Mesothelial cell of epicardium (in vitro differentiated cells): ENCODE results near the gene NHERF1. TPM values are rescaled to one million over a fixed set of nuclear protein-coding genes. Genes with fewer than 3 reads are reported as not detected.

Source experiments
- DNase-seq, 2 experiments: peaks; one replicate each; pipeline ENCODE4 v3.0.0; 2021; ENCODE audit warnings: low spot score in 2 of 2; ENCODE audit not compliant: unreplicated experiment in 2 of 2
- H3K27ac Mint-ChIP-seq: 2 replicates; pipeline ENCODE4 v1.8.0; 2021; ENCODE audit warnings: mixed read lengths
- H3K27me3 Mint-ChIP-seq: 2 replicates; pipeline ENCODE4 v1.8.0; 2021; ENCODE audit warnings: low read depth, mixed read lengths
- H3K36me3 Mint-ChIP-seq: 2 replicates; pipeline ENCODE4 v1.8.0; 2021; ENCODE audit warnings: mixed read lengths
- H3K4me1 Mint-ChIP-seq: 2 replicates; pipeline ENCODE4 v1.8.0; 2021; ENCODE audit warnings: mixed read lengths
- H3K4me3 Mint-ChIP-seq: 2 replicates; pipeline ENCODE4 v1.8.0; 2021; ENCODE audit warnings: mild to moderate bottlenecking, moderate library complexity, mixed read lengths
- H3K9me3 Mint-ChIP-seq: 2 replicates; pipeline ENCODE4 v1.8.0; 2021; ENCODE audit warnings: mixed read lengths
- CTCF ChIP-seq: fragments of 200-600 bp; sonication (generic); IDR thresholded peaks from one replicate; pipeline ENCODE4 v1.5.0; 2021; ENCODE audit warnings: antibody characterized with exemption; ENCODE audit not compliant: unreplicated experiment
- total RNA-seq: library from RNA; stranded (reverse); gene quantifications from 3 replicates; pipeline ENCODE4 v1.2.1, GENCODE V29; 2021

NHERF1 gene
- total RNA-seq, 1 donor from 2014 or later: 34.4 TPM

DNA sequence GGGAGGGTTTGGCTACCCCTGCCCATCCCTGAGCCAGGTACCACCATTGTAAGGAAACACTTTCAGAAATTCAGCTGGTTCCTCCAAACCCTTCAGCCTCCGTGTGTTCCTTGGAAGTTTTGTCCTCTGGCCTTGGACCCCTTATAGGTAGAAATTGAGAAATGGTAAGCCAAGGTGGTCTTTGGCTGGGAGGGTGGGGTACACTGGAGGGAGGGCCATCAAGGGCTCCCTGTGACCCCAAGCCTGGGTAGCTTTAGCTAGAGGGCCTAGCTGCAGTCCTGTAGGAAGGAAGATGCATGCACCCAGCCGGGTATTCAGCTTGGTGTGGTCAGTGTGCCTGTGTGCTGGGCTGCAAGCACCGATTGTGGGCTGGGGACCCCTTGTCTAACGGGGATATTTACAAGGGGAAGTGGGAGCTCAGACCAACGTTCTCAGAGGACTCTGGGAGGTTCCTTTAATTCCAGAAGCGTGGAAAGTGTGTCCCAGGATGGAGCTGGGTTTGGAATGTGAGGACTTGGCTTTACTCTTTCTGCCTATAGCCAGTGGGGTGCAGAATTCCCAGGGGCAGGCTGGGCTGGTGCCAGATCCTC is 20.9 kb downstream of the NHERF1 start:
- Mint-ChIP-seq H3K9me3 (no peaks in the 10 kb centered on the region), H3K36me3 (peaks cover 15% of the 10 kb centered on the region), H3K4me1 (peaks cover 20% of the 10 kb centered on the region), H3K27ac (no peak overlapping the region), H3K27me3 (no peaks in the 10 kb centered on the region), H3K4me3 (no peak overlapping the region)
- no peak for DNase-seq
- TF ChIP-seq CTCF: no peak

DNA sequence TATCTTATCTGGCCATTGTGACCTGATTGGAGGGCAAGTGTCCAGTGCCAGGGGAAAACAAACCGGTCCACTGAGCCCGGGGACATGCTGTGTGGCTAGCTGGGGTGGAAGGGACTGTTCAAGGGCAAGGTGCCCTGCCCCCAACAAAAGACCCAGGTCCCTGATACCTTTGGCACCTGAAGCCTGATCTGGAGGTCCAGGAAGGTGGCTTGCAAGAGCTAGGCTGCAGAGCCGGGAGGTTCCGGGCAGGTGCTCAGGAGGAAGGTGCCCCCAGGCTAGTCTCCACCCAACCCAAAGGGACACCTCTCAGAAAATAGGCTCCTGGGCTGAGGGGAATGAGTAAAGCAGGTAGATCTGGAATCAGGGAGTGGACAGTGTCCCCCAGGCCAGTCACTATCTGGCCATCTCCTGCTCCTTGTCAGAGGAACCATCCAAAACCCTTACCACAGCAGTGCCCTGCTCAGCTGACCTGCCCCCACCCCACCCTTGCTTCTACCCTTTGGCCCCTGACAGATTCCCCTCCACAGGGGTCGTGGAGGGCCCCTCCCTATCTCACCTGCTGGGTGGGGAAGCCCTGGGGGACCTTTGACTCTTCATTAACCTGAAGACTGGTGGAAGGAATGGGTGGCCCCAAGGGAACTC is 21.5 kb downstream of the NHERF1 start:
- TF ChIP-seq CTCF: no peak
- H3K9me3 Mint-ChIP-seq: no peaks in the 10 kb centered on the region
- H3K4me1 Mint-ChIP-seq: peaks cover 15% of the 10 kb centered on the region
- no peak for DNase-seq
- peak overlapping the region; percentile 34 for H3K27ac Mint-ChIP-seq
- no peak overlapping the region for H3K4me3 Mint-ChIP-seq
- H3K27me3 Mint-ChIP-seq: no peaks in the 10 kb centered on the region
- H3K36me3 Mint-ChIP-seq: peaks cover 15% of the 10 kb centered on the region

DNA sequence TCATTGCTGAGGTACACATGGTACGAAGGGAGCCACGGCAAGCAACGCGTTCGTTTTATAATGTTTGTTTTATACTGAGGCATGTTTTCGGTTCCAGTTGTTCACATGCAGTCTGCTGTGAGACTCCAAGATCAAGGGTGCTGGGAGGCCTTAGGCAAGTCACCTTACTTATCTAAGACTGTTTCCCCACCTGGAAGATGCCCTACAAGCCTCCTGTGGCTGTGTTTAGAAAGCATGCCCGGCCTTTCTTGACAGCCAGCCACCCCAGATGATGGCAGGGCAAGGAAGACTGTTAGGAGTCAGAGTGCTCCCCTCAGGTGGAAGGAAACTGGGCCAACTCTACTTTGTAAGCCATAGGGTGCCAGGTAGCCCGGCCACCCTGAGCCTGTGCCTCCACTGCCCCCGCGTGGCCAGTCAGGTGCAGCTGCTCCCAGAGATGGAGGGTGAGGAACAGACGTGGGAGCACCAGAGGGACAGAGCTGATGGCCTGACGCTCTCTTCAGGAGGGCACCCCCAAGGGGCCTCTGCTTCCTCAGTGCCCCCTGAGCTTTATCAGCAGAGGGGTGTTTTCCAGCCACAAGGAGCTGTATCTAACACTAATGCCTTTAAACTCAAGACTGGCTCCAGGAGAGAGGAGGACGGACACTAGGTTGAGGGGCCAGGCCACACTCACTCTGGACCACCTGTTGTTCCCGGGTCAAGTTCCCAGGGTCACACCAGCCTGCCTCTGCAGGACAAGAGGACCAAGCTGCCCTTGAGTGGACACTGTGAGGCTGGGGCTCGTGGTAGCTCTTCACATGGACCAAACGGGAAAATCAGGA is 22.3 kb downstream of the NHERF1 start:
- Mint-ChIP-seq H3K4me1 (peaks cover 20% of the 10 kb centered on the region), H3K36me3 (peaks cover 15% of the 10 kb centered on the region), H3K9me3 (no peaks in the 10 kb centered on the region), H3K4me3 (no peak overlapping the region), H3K27ac (peak overlapping the region; percentile 34), H3K27me3 (no peaks in the 10 kb centered on the region)
- peak; percentile 58 for TF ChIP-seq CTCF
- DNase-seq: peak in 1 of 2 experiments; percentile 73

GRCh38 chr17:74771319-74771914 is 23.0 kb downstream of the NHERF1 start:
- H3K27me3 Mint-ChIP-seq: no peaks in the 10 kb centered on the region
- H3K9me3 Mint-ChIP-seq: no peaks in the 10 kb centered on the region
- TF ChIP-seq CTCF: no peak
- DNase-seq: no peak
- H3K4me1 Mint-ChIP-seq: peaks cover 25% of the 10 kb centered on the region
- H3K4me3 Mint-ChIP-seq: no peak overlapping the region
- no peak overlapping the region for H3K27ac Mint-ChIP-seq
- peaks cover 15% of the 10 kb centered on the region for H3K36me3 Mint-ChIP-seq

- H3K27ac Mint-ChIP-seq: no peak overlapping the region
- H3K36me3 Mint-ChIP-seq: peaks cover 15% of the 10 kb centered on the region
- no peaks in the 10 kb centered on the region for H3K9me3 Mint-ChIP-seq
- H3K4me3 Mint-ChIP-seq: no peak overlapping the region
- TF ChIP-seq CTCF: no peak
- no peak for DNase-seq
- H3K4me1 Mint-ChIP-seq: peaks cover 30% of the 10 kb centered on the region
- H3K27me3 Mint-ChIP-seq: no peaks in the 10 kb centered on the region
Measured at GRCh38 chr17:74772053-74772452, 23.6 kb downstream of the NHERF1 start.
